SK-N-SH (cell line): ENCODE data around the gene ZFX.

ENCODE experiments used
- CTCF ChIP-seq: fragments of 200-600 bp; sonication (generic); IDR thresholded peaks from 2 replicates; pipeline ENCODE4 v1.6.1; 2017; ENCODE audit warnings: antibody characterized with exemption, mild to moderate bottlenecking, moderate library complexity
- EZH2phosphoT487 ChIP-seq: fragments of 200-600 bp; sonication (generic); IDR thresholded peaks from 2 replicates; pipeline ENCODE4 v1.6.1; 2017; ENCODE audit warnings: low read depth, mixed run types, mild to moderate bottlenecking, antibody characterized with exemption, moderate library complexity, borderline replicate concordance
- FOXM1 ChIP-seq: IDR thresholded peaks from 2 replicates; pipeline ENCODE4 v1.4.0; 2012; ENCODE audit warnings: low read depth, mild to moderate bottlenecking
- GATA2 ChIP-seq: sonication (generic); formaldehyde crosslinking; IDR thresholded peaks from 2 replicates; pipeline ENCODE4 v1.5.0; 2020; ENCODE audit warnings: mild to moderate bottlenecking, missing genetic modification reagents
- JUND ChIP-seq: IDR thresholded peaks from 2 replicates; pipeline ENCODE4 v1.4.0; 2012
- RFX5 ChIP-seq: IDR thresholded peaks from 2 replicates; pipeline ENCODE4 v1.6.1; 2012; ENCODE audit warnings: mild to moderate bottlenecking, improper control_type of control experiment, low read length

GRCh38 chrX:24216037-24216436 is 66.5 kb downstream of the ZFX start:
- TF ChIP-seq RFX5 (no peak), CTCF (no peak), FOXM1 (no peak), GATA2 (CRISPR knock-in tag) (no peak), EZH2phosphoT487 (no peak), JUND (no peak)
